ENCODE data around the gene PCSK6. TPM values are rescaled to one million over a fixed set of nuclear protein-coding genes. Genes with fewer than 3 reads are reported as not detected.

PCSK6 gene
- total RNA-seq, 1 donor from 2014 or later = 0.40 TPM

- Mint-ChIP-seq H3K27me3 (ENCODE audit: low read depth) (peaks cover 5% of the 10 kb centered on the region), H3K27ac (ENCODE audit: unreplicated experiment) (no peak overlapping the region), H3K4me3 (ENCODE audit: unreplicated experiment) (no peak overlapping the region), H3K4me1 (ENCODE audit: low read depth) (no peaks in the 10 kb centered on the region), H3K9me3 (ENCODE audit: low read depth) (no peaks in the 10 kb centered on the region), H3K36me3 (ENCODE audit: low read depth) (no peaks in the 10 kb centered on the region)
- no peak for TF ChIP-seq CTCF (IDR thresholded peaks at IDR 0.05)
- DNase-seq (ENCODE audit: low spot score) = no peak
Observed at GRCh38 chr15:101308604-101309435, 180.7 kb downstream of the PCSK6 start.

- H3K27me3 Mint-ChIP-seq (ENCODE audit: low read depth) = peaks cover 4% of the 10 kb centered on the region
- DNase-seq (ENCODE audit: low spot score) = no peak
- no peaks in the 10 kb centered on the region for H3K36me3 Mint-ChIP-seq (ENCODE audit: low read depth)
- no peaks in the 10 kb centered on the region for H3K4me1 Mint-ChIP-seq (ENCODE audit: low read depth)
- H3K9me3 Mint-ChIP-seq (ENCODE audit: low read depth) = no peaks in the 10 kb centered on the region
- no peak for TF ChIP-seq CTCF (IDR thresholded peaks at IDR 0.05)
- H3K4me3 Mint-ChIP-seq (ENCODE audit: unreplicated experiment) = no peak overlapping the region
- no peak overlapping the region for H3K27ac Mint-ChIP-seq (ENCODE audit: unreplicated experiment)
Observed at GRCh38 chr15:101307897-101308603, 181.5 kb downstream of the PCSK6 start.

GRCh38 chr15:101307048-101307896 lies 182.2 kb downstream of the PCSK6 start:
- H3K4me1 Mint-ChIP-seq (ENCODE audit: low read depth) = no peaks in the 10 kb centered on the region
- no peak for DNase-seq (ENCODE audit: low spot score)
- no peaks in the 10 kb centered on the region for H3K9me3 Mint-ChIP-seq (ENCODE audit: low read depth)
- H3K4me3 Mint-ChIP-seq (ENCODE audit: unreplicated experiment) = no peak overlapping the region
- no peaks in the 10 kb centered on the region for H3K36me3 Mint-ChIP-seq (ENCODE audit: low read depth)
- TF ChIP-seq CTCF (IDR thresholded peaks at IDR 0.05) = no peak
- peaks cover 4% of the 10 kb centered on the region for H3K27me3 Mint-ChIP-seq (ENCODE audit: low read depth)
- H3K27ac Mint-ChIP-seq (ENCODE audit: unreplicated experiment) = no peak overlapping the region

- H3K36me3 Mint-ChIP-seq (ENCODE audit: low read depth) = no peaks in the 10 kb centered on the region
- no peak for DNase-seq (ENCODE audit: low spot score)
Observed at GRCh38 chr15:101306341-101307047, 183.0 kb downstream of the PCSK6 start.

More at GRCh38 chr15:101306341-101307047, 183.0 kb downstream of the PCSK6 start:
- H3K9me3 Mint-ChIP-seq (ENCODE audit: low read depth) = no peaks in the 10 kb centered on the region
- H3K4me1 Mint-ChIP-seq (ENCODE audit: low read depth) = no peaks in the 10 kb centered on the region
- no peak for TF ChIP-seq CTCF (IDR thresholded peaks at IDR 0.05)
- H3K4me3 Mint-ChIP-seq (ENCODE audit: unreplicated experiment) = no peak overlapping the region
- H3K27ac Mint-ChIP-seq (ENCODE audit: unreplicated experiment) = no peak overlapping the region
- peaks cover 2% of the 10 kb centered on the region for H3K27me3 Mint-ChIP-seq (ENCODE audit: low read depth)
